GM18502 (cell line): ENCODE data around the gene H2AZ2.
"Not testable (repeated sequence)": the region's sequence is repeated elsewhere in the genome, so short reads cannot be mapped to it uniquely, and the experiment has no call there.

Experiments
- ATAC-seq: cut with Tn5 transposase; IDR thresholded peaks from one replicate; pipeline ENCODE4 v1.9.1; 2021; ENCODE audit warnings: mild to moderate bottlenecking; ENCODE audit not compliant: unreplicated experiment, poor library complexity

The H2AZ2 gene

DNA sequence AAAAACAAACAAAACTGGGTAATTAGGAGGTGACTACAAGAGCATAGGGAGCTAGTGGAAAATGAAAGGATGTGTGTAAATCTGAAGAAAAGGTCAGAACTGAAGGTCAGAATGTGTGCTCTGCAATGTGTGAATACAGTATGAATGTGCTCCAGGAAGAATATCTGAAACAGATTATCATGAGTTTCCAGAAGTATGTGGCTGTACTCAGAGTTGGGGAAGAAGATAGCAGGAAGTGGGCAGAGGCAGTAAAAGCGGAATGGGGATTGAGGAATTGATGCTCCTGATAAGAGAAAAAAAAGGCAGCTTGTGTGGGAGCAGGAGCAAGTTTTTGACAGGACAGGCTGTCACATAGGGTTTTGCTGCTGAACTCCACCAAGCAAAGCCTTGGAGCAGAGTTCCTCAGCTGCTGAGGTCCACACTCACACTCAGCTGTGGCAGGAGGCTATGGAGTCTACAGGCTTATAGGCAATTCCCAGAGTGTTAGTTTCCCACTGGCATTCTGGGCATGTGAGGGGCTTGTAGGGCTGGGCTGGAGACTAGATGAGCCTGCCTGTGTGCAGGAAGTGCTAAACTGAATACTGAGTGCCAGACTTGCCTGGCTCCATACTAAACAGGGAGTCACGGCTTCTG lies 22.9 kb downstream of the H2AZ2 start:
- ATAC-seq: no peak

- no peak for ATAC-seq
Observed at GRCh38 chr7:44823255-44823781, 24.6 kb downstream of the H2AZ2 start.

GRCh38 chr7:44819292-44819691 lies 28.6 kb downstream of the H2AZ2 start:
- ATAC-seq: no peak

GRCh38 chr7:44814919-44815318 lies 33.0 kb downstream of the H2AZ2 start:
- ATAC-seq: no peak

- no peak for ATAC-seq
Observed at GRCh38 chr7:44811571-44811970, 36.3 kb downstream of the H2AZ2 start.

DNA sequence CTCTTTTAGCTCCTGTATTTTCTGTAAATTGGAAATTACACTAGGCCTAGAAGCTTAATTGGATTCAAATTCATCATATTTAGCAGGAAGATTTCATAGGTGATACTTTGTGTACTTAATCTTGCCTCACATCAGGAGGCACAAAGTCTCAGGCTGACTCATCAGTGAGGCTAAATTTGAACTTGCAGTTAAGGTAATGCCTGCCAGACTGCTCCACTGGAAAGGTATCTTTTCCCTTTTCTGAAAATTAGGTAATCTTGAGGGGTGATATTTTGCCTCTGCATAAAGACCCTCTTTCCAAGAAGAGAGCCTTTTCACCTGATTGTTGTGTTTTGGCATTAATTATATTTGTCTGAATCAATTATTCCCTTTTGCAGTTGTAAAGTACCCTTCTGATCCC lies 36.8 kb downstream of the H2AZ2 start:
- no peak for ATAC-seq

DNA sequence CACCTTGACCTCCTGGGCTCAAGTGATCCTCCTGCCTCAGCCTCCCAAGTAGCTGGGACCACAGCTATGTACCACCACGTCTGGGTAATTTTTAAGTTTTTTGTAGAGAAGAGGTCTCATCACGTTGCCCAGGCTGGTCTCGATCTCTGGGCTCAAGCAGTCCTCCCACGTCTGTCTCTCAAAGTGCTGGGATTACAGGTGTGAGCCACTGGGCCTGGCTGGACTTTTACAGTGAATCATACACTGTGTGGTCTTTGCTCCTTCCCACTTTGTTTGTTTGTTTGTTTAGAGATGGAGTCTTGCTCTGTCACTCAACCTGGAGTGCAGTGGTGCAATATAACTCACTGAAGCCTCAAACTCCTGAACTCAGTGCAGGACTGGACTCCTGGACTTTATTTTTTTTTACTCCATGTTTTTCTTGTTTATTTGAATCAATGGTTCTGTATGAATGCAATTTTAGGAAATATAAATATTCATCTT lies 38.9 kb downstream of the H2AZ2 start:
- ATAC-seq: no peak

DNA sequence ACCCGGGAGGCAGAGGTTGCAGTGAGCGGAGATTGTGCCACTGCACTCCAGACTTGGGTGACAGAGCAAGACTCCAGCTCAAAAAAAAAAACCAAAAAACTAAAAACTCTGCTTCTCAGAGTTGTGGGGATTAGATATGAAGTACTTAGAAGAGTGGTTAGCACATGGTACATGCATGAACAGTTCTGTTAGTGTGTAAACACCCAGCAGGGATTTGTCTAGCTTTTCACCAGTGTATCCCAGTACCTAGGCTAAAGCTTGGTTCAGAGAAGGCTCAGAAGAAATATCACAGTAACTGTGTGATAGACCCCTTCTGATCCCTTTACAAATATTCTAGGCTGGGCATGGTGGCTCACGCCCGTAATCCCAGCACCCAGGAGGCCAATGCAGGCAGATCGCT lies 41.9 kb downstream of the H2AZ2 start:
- ATAC-seq: no peak

DNA sequence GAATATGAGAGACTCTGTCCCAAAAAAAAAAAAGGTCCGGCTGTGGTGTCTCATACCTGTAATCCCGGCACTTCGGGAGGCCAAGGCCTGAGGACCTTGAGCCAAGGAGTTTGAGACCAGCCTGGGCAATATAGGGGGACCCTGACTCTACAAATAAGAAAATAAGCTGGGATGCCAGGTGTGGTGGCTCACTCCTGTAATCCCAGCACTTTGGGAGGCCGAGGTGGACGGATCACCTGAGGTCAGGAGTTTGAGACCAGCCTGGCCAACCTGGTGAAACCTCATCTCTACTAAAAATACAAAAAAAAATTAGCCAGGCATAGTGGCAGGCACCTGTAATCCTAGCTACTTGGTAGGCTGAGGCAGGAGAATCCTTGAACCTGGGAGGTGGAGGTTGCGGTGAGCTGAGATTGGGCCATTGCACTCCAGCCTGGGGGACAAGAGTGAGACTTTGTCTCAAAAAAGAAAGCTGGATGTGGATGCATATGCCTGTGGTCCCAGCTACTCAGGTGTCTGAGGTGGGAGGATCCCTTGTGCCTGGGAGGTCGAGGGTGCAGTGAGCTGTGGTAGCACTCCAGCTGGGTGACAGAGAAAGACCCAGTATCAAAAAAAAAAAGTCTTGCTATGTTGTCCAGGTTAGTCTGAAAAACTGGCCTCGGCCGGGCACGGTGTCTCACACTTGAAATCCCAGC lies 43.9 kb downstream of the H2AZ2 start:
- ATAC-seq: not testable (repeated sequence)

DNA sequence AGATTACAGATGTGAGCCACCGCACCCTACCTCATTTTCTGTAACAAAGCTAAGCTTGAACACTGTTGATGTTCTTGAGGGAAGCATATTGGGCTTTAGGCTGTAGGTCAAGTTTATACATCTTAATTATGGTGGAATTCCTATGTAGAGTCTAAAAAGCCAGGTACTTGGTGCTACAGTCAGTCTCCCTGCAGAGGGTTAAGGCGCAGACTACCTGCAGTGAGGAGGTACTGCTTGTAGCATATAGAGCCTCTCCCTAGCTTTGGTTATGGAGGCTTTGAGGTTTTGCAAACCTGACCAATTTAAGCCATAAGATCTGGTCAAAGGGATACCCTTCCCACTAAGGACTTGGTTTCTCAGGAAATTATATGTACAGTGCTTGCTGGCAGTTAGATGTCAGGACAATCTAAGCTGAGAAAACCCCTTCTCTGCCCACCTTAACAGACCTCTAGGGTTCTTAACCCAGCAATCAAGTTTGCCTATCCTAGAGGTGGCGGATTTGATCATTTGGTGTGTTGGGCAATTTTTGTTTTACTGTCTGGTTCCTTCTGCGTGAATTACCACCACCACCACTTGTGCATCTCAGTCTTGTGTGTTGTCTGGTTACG lies 45.4 kb downstream of the H2AZ2 start:
- ATAC-seq: no peak

- no peak for ATAC-seq
Observed at GRCh38 chr7:44801890-44802289, 46.0 kb downstream of the H2AZ2 start.

DNA sequence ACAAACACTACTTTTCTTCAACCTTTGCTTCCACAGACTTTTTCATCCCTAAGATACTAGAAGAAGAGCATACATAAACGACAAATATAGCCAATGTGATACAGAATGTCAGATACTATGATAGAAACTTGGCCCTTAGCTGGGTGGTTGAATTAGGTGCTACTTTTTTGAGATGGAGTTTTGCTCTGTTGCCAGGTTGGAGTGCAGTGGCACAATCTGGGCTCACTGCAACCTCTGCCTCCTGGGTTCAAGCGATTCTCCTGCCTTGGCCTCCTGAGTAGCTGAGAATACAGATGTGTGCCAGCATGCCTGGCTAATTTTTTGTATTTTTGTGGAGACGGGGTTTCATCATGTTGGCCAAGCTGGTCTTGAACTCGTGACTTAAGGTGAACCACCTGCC lies 47.9 kb downstream of the H2AZ2 start:
- no peak for ATAC-seq

DNA sequence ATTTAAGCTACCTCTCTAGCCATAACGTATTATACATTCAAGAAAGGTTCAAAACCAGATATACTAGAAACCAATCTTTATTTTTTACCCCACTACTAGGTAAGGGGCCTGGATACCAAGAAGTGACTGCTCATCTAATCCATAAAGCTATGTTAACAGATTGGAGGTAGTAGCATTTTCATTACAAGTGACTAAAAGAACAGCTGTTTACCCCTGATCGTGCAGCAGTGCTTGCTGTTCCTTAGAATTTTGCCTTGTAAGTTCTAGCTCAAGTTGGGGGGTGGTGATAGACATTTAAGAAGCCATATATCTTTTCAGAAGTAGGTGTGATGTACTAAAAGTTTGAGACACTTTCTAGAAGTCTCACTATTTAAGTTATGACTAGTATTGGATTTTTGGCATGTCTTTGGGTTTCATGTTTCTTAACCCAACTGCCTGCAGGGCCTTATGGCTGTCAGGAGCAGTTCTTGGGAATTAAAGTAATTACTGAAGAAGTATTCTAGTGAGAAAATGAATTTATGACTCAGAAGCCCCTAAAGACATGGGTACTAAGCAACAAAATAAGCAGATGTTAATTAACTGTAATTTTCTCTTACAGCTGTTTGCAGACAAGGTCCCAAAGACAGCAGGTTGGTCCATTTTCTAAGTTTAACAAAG lies 49.1 kb downstream of the H2AZ2 start:
- no peak for ATAC-seq

DNA sequence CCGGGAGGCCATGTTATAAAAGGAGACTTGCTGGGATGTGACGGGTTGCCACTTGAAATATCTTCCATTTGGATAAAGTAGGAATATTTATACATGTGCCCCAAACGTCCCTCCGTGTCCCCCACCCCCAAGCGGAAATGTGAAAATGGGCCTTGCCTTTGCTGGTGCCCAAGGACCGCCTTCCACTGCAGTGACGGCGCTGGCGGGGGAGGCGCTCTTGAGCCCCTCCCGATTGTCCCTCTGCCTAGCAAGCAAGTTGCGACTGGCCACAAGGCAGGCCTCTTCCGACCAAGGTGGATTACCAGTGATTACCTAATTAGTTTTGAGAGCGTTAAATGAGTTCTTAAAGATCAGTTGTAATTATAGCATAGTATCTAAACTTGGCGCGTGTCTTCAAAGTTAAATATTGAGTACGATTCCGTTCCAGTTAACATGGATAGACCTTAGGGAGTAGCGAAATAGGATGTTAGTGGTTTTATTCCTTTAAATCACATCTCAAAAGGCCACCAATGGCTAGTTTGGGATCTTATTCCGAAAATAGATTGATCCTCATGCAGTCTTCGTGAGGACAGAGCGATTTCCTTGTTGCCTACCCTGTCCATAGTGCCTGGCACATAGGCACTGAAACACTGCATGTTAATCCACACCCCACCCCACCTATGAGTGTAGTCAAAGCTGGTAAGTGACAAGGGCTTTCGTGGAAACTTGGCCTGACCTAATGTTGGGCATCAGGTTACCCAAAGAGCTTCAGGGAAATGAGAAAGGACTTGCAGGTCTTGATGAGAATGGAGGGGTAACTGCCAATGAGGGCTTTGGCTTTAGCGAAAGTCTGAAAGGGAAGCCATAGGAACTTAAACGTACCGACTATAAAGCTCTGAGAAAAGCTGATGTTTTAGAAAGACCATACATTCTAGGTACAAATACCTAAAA lies 50.3 kb downstream of the H2AZ2 start:
- peak; percentile 55 for ATAC-seq

DNA sequence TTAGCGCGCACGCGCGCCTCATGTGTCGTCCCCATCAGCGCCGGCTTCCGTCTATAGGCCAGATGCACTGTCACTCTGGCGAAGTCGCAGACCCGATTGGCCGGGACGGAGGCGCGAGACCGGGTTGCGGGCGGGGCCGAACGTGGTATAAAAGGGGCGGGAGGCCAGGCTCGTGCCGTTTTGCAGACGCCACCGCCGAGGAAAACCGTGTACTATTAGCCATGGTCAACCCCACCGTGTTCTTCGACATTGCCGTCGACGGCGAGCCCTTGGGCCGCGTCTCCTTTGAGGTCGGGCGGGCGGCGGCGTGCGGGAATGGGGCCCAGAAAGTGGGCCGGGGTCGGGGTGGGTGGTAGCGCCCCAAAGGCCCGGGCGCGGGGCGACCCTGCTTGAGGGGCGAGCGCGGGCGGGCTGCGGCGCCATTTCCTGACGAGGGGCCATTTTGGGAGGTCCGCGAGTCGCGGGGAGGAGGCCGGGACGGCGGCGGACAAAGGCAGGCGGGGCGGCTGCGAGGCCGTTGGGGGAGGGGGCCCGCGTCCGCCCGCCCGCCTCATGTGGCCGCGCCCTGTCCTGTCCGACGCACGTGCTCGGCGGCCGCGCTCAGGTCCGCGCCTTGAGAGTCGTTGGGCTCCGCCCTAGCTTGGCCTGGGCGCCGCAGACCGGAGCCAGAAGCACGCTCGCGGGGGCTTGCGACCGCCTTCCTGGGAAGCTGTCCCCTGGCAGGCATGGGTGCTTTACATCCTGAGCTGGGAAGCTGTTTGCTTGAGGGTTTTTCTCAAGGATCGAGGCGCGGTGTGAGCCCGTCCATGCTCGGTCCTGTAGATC lies 51.2 kb downstream of the H2AZ2 start, which contains the start of gene PPIA:
PPIA (plus strand) TSS at position 178 of the 825 bp plus-strand sequence; CDS start at position 222, 44 bp downstream.
- ATAC-seq: peak; percentile 85

DNA sequence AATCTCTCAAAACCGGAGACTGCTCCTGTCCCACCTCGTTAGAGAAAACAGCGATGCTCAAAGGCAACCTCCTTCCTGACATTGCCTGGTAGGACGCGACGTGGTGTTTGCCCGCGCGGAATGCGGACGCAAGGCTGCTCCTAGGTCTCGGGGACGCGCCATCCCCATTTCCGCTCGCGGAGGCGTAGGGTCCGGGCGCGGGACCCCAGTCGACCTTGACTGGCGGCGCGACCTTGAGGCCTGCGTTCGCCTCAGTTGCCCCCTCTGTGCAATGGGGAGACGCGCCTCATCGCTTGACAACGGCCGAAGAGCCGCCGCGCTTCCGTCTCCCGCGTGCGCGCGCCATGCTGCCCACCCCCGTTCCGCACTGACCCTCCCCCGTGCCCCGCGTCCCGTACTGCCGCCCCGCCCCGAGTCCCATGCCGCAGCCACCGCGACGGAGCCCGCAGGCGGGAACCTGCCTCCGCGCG lies 51.8 kb downstream of the H2AZ2 start:
- ATAC-seq: peak; percentile 34

DNA sequence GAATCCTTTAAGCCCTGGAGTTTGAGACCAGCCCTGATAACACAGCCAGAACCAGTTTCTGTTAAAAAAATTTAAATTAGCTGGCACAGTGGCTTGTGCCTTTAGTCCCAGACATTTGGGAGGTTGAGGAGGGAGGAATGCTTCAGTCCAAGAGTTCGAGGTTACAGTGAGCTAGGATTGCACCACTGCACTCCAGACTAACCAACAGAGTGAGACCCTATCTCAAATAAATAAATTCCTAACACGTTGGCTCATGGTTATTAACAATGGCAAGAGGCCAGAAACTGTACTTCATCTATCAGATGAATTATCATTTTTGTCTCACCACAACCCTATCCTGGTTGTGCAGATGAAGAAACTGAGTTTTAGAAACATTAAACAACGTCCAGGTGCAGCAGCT lies 53.6 kb downstream of the H2AZ2 start:
- ATAC-seq: no peak

DNA sequence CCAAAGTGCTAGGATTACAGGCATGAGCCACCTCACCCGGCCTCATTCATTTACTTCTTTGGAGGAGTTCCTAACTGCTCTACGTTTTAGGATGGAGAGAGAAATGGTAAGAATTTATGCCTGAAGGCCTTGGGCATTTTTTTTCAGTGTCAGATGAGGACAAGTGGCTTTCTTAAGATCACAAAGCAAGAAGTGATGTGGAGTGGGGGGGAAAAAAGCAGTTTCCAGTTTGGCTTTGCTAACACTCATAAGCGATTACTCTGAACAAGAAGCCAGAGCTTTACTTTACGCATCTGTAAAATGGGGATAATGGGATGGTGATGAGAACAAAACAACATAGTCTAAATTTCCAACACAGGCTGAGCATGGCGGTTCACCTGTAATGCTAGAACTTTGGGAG lies 54.0 kb downstream of the H2AZ2 start:
- ATAC-seq: no peak
